GM12878 (cell line): ENCODE results near the gene CUL9. TPM values are rescaled to one million over a fixed set of nuclear protein-coding genes. Genes with fewer than 3 reads are reported as not detected.

Source experiments
- ATAC-seq: fragments of 200-7000 bp; cut with Tn5 transposase; 3 replicates; pipeline ENCODE4 v1.9.1; 2020; ENCODE audit warnings: mild to moderate bottlenecking, moderate library complexity
- BruUV-seq: library from RNA; stranded (reverse); fragments of 400-500 nt; replicated peaks from 2 replicates; lab custom pipeline; 2021; lab: Mats Ljungman, UMichigan
- CTCF ChIA-PET: fragments of 300-600 bp; sonication (Branson Sonifier 250); formaldehyde crosslinking; extraction: SDS; loops from one replicate; lab custom pipeline; 2021; ENCODE audit warnings: inconsistent platforms; lab: Yijun Ruan, JAX
- POLR2A ChIA-PET: fragments of 350-600 bp; formaldehyde crosslinking; extraction: SDS; loops from one replicate; lab custom pipeline; 2021; ENCODE audit warnings: inconsistent platforms; lab: Charles Lee
- RAD21 ChIA-PET: fragments of 300-600 bp; sonication (Branson Sonifier 250); formaldehyde crosslinking; loops from one replicate; lab custom pipeline; 2023; ENCODE audit warnings: antibody characterized with exemption; ENCODE audit not compliant: unreplicated experiment; lab: Charles Lee
- SMC1A ChIA-PET: fragments of 300-600 bp; sonication (Branson Sonifier 250); formaldehyde crosslinking; loops from one replicate; lab custom pipeline; 2023; ENCODE audit not compliant: unreplicated experiment, uncharacterized antibody; lab: Charles Lee
- DNase-seq: peaks from one replicate; pipeline ENCODE4 v3.0.0-alpha.2; 2011; ENCODE audit warnings: low read depth, low spot score
- FAIRE-seq: peaks from 3 replicates; lab custom pipeline; 2011; peaks lifted over from hg19 to GRCh38; lab: Jason Lieb, UNC
- H2AFZ ChIP-seq: 2 replicates; pipeline ENCODE4 v1.6.0; 2011; ENCODE audit warnings: low read depth, low read length, control low read depth; ENCODE audit not compliant: control insufficient read depth
- H3K27ac ChIP-seq: 2 replicates; pipeline ENCODE4 v1.5.1; 2011; ENCODE audit warnings: control low read depth; ENCODE audit not compliant: control insufficient read depth, insufficient read depth
- H3K27me3 ChIP-seq, 2 experiments: replicated peaks in 1 of 2; 2 replicates each; pipeline versions ENCODE4 v1.6.0 to v1.6.1; 2011; ENCODE audit warnings: low read length in 1 of 2; ENCODE audit not compliant: control insufficient read depth in 2 of 2, insufficient read depth in 2 of 2
- H3K36me3 ChIP-seq, 2 experiments: 2 replicates each; pipeline ENCODE4 v1.5.1; 2011; ENCODE audit warnings: low read length in 1 of 2; ENCODE audit not compliant: control insufficient read depth in 2 of 2, insufficient read depth in 2 of 2
- H3K4me1 ChIP-seq: 2 replicates; pipeline ENCODE4 v1.6.1; 2011; ENCODE audit warnings: mild to moderate bottlenecking, low read length, moderate library complexity, mixed read lengths; ENCODE audit not compliant: control insufficient read depth, insufficient read depth
- H3K4me2 ChIP-seq: 2 replicates; pipeline ENCODE4 v1.6.0; 2011; ENCODE audit warnings: control low read depth; ENCODE audit not compliant: control insufficient read depth, insufficient read depth
- H3K4me3 ChIP-seq: fragments of 200-600 bp; sonication (generic); 2 replicates; pipeline ENCODE4 v1.5.1; 2016
- H3K79me2 ChIP-seq: 2 replicates; pipeline ENCODE4 v1.6.0; 2011; ENCODE audit warnings: low read length; ENCODE audit not compliant: control insufficient read depth, insufficient read depth
- H3K9ac ChIP-seq: 2 replicates; pipeline ENCODE4 v1.8.0; 2011; ENCODE audit warnings: low read length, control low read depth, mixed read lengths; ENCODE audit not compliant: control insufficient read depth, insufficient read depth
- H3K9me3 ChIP-seq: replicated peaks from 3 replicates; pipeline ENCODE4 v1.5.1; 2011; ENCODE audit warnings: mild to moderate bottlenecking, low read length; ENCODE audit not compliant: control insufficient read depth, insufficient read depth
- H4K20me1 ChIP-seq: 2 replicates; pipeline ENCODE4 v1.6.0; 2011; ENCODE audit not compliant: control insufficient read depth, insufficient read depth
- BACH1 ChIP-seq: fragments of 450-650 bp; IDR thresholded peaks from 2 replicates; pipeline ENCODE4 v1.6.1; 2017; ENCODE audit warnings: mild to moderate bottlenecking, borderline replicate concordance
- BHLHE40 ChIP-seq, 2 experiments: fragments of 450-650 bp in 1 of 2; IDR thresholded peaks; 2 replicates each; pipeline ENCODE4 v1.6.1; 2011 to 2017; ENCODE audit warnings: low read depth in 2 of 2, borderline replicate concordance in 1 of 2, improper control_type of control experiment in 1 of 2, low read length in 1 of 2, mild to moderate bottlenecking in 1 of 2
- GABPA ChIP-seq: IDR thresholded peaks from 2 replicates; pipeline ENCODE4 v1.6.1; 2014; ENCODE audit warnings: antibody characterized with exemption, low read depth, mild to moderate bottlenecking, inconsistent platforms
- HDGF ChIP-seq: fragments of 450-650 bp; IDR thresholded peaks from 2 replicates; pipeline ENCODE4 v1.6.1; 2016; ENCODE audit warnings: antibody characterized with exemption
- RBBP5 ChIP-seq: fragments of 200-600 bp; sonication (generic); conservative IDR thresholded peaks from 2 replicates; pipeline ENCODE4 v1.6.1; 2016
- SPI1 ChIP-seq: IDR thresholded peaks from 2 replicates; pipeline ENCODE4 v1.6.1; 2011; ENCODE audit warnings: low read depth, mild to moderate bottlenecking, low read length, moderate library complexity, borderline replicate concordance; ENCODE audit not compliant: insufficient read depth
- WGBS: methylation state at CpG from one replicate; pipeline ENCODE4 v1.1.6; 2016; ENCODE audit warnings: low lambda C conversion rate; ENCODE audit not compliant: insufficient replicate concordance, insufficient coverage; ENCODE audit errors: missing lambda C conversion rate; 5-methylcytosine and 5-hydroxymethylcytosine counted together
- in situ Hi-C: fragments of 300-500 bp; cut with MboI; formaldehyde crosslinking; loops from 9 replicates; pipeline ENCODE4 v1.14.3; 2018; ENCODE audit warnings: mixed read lengths
- intact Hi-C: fragments of 100-400 bp; cut with micrococcal nuclease; formaldehyde crosslinking; loops from one replicate; pipeline ENCODE4 v1.14.2; 2022; ENCODE audit not compliant: unreplicated experiment
- polyA plus RNA-seq, 11 experiments: library from polyadenylated mRNA; depleted of rRNA in 4 of 11; unstranded in 6 of 11; stranded (reverse) in 5 of 11; fragments of >200 nt; fragmentation: Nextera tagmentation in 4 of 11; fragmentation: Illumina TruSeq in 1 of 11; extraction: Ambion mirVana in 4 of 11; extraction: Trizol in 1 of 11; gene quantifications; 1 replicate in 1 of 11; 2 replicates in 10 of 11; pipeline versions ENCODE4 v1.2.1 to v1.2.3, GENCODE V29; 2011 to 2016; ENCODE audit warnings: inconsistent platforms in 2 of 11, missing spikeins in 2 of 11, low read depth in 1 of 11
- total RNA-seq, 4 experiments: library from RNA; depleted of rRNA in 3 of 4; stranded (reverse); fragments of >200 nt in 3 of 4; fragmentation: Illumina TruSeq in 1 of 4; extraction: Trizol in 1 of 4; gene quantifications; 2 replicates each; pipeline versions ENCODE4 v1.2.1 to v1.2.3, GENCODE V29; 2013 to 2021
- TF ChIP-seq, protein P1 (sequence below): IDR thresholded peaks from 2 replicates; pipeline ENCODE4 v1.6.1; 2012; ENCODE audit warnings: low read depth, low read length, improper control_type of control experiment
- TF ChIP-seq, protein P2 (sequence below): fragments of 450-650 bp; IDR thresholded peaks from 2 replicates; pipeline ENCODE4 v1.6.1; 2018; ENCODE audit warnings: mild to moderate bottlenecking, low read depth, moderate library complexity; ENCODE audit not compliant: partially characterized antibody

CUL9 gene
- total and polyA plus RNA-seq, 10 of the 15 experiments (the other 5 are each of a cell fraction or from before 2014, with no cell fraction given), result 1.2 to 48.3 (median 17.2) TPM

DNA sequence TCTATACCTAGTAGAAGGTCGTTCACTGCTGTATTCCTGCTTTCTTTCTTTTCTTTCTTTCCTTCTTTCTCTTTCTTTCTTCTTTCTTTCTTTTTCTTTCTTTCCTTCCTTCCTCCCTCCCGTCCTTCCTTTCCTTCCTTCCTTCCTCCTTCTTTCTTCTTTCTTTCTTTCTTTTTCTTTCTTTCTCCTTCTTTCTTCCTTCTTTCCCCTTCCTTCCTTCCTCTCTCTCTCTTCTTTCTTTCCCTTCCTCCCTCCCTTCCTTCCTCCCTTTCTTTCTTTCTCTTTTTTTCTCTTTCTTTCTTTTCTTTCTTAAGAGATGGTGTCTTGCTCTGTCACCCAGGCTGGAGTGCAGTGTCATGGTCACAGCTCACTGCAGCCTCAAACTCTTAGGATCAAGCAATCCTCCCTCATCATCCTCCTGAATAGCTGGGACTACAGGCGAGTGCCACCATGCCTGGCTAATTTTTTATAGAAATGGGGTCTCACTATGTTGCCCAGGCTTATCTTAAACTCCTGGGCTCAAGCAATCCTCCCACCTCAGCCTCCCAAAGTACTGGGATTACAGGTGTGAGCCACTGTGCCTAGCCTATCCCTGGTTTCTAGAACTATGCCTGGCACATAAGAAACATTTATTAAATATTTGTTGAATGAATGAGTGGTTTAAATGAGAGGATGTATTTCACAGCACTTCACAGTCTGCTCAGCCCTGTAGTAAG lies 49.9 kb downstream of the CUL9 start:
- CTCF ChIA-PET, result interaction anchor here (0.6 to 0.7 kb wide), 2 partner anchors 229 to 1455 kb away, joined by 3 to 4 read pairs; no protein-coding TSS in a partner anchor
- H3K9ac ChIP-seq, result no peak overlapping the region
- DNase-seq (no peak), FAIRE-seq (no peak), ATAC-seq (no peak)
- H3K36me3 ChIP-seq, result no peaks in the 10 kb centered on the region
- peaks cover 7% of the 10 kb centered on the region for H3K4me1 ChIP-seq
- WGBS, result 12% methylated on average over 3 of the region's 3 CpGs
- intact Hi-C loops, result no loop called here
- SMC1A ChIA-PET, result interaction anchor here (0.8 kb wide), 1 partner anchor 166 kb away, joined by 3 read pairs; no protein-coding TSS in a partner anchor
- no peaks in the 10 kb centered on the region; a peak in 2 of 4 replicates for H3K27me3 ChIP-seq
- peaks cover 15% of the 10 kb centered on the region for H3K79me2 ChIP-seq
- no peak overlapping the region for H3K4me3 ChIP-seq
- POLR2A ChIA-PET, result interaction anchor here (0.7 kb wide), 1 partner anchor 246 kb away, joined by 3 read pairs; the partner anchor contains the start of gene TJAP1
- no peak overlapping the region for H2AFZ ChIP-seq
- no peak overlapping the region for H3K4me2 ChIP-seq
- no peak overlapping the region for H3K27ac ChIP-seq
- TF ChIP-seq GABPA, result no peak
- no peak for TF ChIP-seq SPI1
- TF ChIP-seq, protein P1, sequence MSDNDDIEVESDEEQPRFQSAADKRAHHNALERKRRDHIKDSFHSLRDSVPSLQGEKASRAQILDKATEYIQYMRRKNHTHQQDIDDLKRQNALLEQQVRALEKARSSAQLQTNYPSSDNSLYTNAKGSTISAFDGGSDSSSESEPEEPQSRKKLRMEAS, result no peak
- no peak for TF ChIP-seq HDGF
- H3K9me3 ChIP-seq, result no peaks in the 10 kb centered on the region
- in situ Hi-C loops, result no loop called here
- RAD21 ChIA-PET, result interaction anchor here (0.7 to 1.7 kb wide), 2 partner anchors 276 to 356 kb away, joined by 4 read pairs; no protein-coding TSS in a partner anchor
- no peaks in the 10 kb centered on the region for H4K20me1 ChIP-seq
- BruUV-seq, result no TSS peak

DNA sequence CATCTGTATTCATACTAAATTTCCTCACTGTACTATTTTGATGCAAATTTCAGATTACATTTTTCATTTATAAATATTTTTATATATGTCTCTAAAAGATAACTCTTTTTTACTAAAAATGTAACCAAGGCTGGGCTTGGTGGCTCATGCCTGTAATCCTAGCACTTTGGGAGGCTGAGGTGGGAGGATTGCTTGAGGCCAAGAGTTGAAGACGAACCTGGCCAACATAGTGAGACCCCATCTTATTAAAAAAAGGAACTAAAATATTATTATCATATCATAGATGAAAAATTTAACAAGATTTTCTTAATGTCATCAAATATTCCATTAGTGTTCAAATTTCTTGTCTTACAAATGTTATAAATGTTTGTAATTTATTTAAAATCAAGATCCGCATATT lies 53.8 kb downstream of the CUL9 start:
- intact Hi-C loops, result no loop called here
- POLR2A ChIA-PET, result no interaction called here
- Histone ChIP-seq H3K27ac (no peak overlapping the region), H2AFZ (no peak overlapping the region), H3K4me1 (peaks cover 4% of the 10 kb centered on the region; the same call in 1 of the 2 replicates), H3K27me3 (no peaks in the 10 kb centered on the region; a peak in 2 of 4 replicates), H3K4me3 (no peak overlapping the region), H3K4me2 (no peak overlapping the region), H3K9ac (no peak overlapping the region), H3K36me3 (no peaks in the 10 kb centered on the region), H3K9me3 (peaks cover 2% of the 10 kb centered on the region; the same call in 2 of the 3 replicates), H4K20me1 (no peaks in the 10 kb centered on the region), H3K79me2 (no peaks in the 10 kb centered on the region)
- DNase-seq, result no peak
- in situ Hi-C loops, result no loop called here
- FAIRE-seq, result no peak
- TF ChIP-seq RBBP5 (no peak), BHLHE40 (IDR thresholded peaks at IDR 0.05; ENCODE audit: borderline replicate concordance in 1 of 2, low read depth in 2 of 2, low read length in 1 of 2) (no peak), BACH1 (no peak)
- TF ChIP-seq, protein P2, sequence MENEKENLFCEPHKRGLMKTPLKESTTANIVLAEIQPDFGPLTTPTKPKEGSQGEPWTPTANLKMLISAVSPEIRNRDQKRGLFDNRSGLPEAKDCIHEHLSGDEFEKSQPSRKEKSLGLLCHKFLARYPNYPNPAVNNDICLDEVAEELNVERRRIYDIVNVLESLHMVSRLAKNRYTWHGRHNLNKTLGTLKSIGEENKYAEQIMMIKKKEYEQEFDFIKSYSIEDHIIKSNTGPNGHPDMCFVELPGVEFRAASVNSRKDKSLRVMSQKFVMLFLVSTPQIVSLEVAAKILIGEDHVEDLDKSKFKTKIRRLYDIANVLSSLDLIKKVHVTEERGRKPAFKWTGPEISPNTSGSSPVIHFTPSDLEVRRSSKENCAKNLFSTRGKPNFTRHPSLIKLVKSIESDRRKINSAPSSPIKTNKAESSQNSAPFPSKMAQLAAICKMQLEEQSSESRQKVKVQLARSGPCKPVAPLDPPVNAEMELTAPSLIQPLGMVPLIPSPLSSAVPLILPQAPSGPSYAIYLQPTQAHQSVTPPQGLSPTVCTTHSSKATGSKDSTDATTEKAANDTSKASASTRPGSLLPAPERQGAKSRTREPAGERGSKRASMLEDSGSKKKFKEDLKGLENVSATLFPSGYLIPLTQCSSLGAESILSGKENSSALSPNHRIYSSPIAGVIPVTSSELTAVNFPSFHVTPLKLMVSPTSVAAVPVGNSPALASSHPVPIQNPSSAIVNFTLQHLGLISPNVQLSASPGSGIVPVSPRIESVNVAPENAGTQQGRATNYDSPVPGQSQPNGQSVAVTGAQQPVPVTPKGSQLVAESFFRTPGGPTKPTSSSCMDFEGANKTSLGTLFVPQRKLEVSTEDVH, result no peak
- 65% methylated on average over 2 of the region's 2 CpGs for WGBS
- ATAC-seq, result no peak
- SMC1A ChIA-PET, result no interaction called here
- RAD21 ChIA-PET, result no interaction called here
- CTCF ChIA-PET, result interaction anchor here (0.6 kb wide), 1 partner anchor 56 kb away, joined by 3 read pairs; no protein-coding TSS in a partner anchor
- BruUV-seq, result no TSS peak
